Neural cell (in vitro differentiated cells): ENCODE results near the gene FBLN2. TPM values are rescaled to one million over a fixed set of nuclear protein-coding genes. Genes with fewer than 3 reads are reported as not detected.

Source experiments
- H2AFZ ChIP-seq: fragments of 200-600, 300-800 bp; sonication (generic), shearing (Covaris generic); 2 replicates; pipeline ENCODE4 v1.6.0; 2014; ENCODE audit warnings: low read depth, mild to moderate bottlenecking, antibody characterized with exemption, low read length, moderate library complexity
- H3F3A ChIP-seq: fragments of 200-600 bp; shearing (Covaris generic); 2 replicates; pipeline ENCODE4 v1.6.1; 2016; ENCODE audit warnings: mild to moderate bottlenecking, moderate library complexity, mixed read lengths, antibody characterized with exemption, low read length; ENCODE audit not compliant: insufficient read depth, poor library complexity, severe bottlenecking
- H3K27ac ChIP-seq: fragments of 200-600, 300-800 bp; sonication (generic), shearing (Covaris generic); 2 replicates; pipeline ENCODE4 v1.5.1; 2014; ENCODE audit warnings: mild to moderate bottlenecking, low read length, moderate library complexity
- H3K27me3 ChIP-seq: fragments of 300-800, 200-600 bp; sonication (generic), shearing (Covaris generic); 2 replicates; pipeline ENCODE4 v1.6.0; 2014; ENCODE audit warnings: mild to moderate bottlenecking, low read depth, low read length, moderate library complexity; ENCODE audit not compliant: insufficient read depth
- H3K36me3 ChIP-seq: fragments of 300-800, 200-600 bp; sonication (generic), shearing (Covaris generic); 2 replicates; pipeline ENCODE4 v1.5.1; 2014; ENCODE audit warnings: mild to moderate bottlenecking, antibody characterized with exemption, low read length, moderate library complexity; ENCODE audit not compliant: insufficient read depth
- H3K4me2 ChIP-seq: fragments of 300-800, 200-600 bp; sonication (generic), shearing (Covaris generic); 2 replicates; pipeline ENCODE4 v1.6.0; 2014; ENCODE audit warnings: mild to moderate bottlenecking, low read length
- H3K4me3 ChIP-seq: fragments of 300-800, 200-600 bp; sonication (generic), shearing (Covaris generic); 2 replicates; pipeline ENCODE4 v1.5.1; 2014; ENCODE audit warnings: mild to moderate bottlenecking, low read length, moderate library complexity
- H3K79me2 ChIP-seq: fragments of 200-600 bp; shearing (Covaris generic); replicated peaks from 2 replicates; pipeline ENCODE4 v1.6.0; 2014; ENCODE audit warnings: mild to moderate bottlenecking, low read length, moderate library complexity; ENCODE audit not compliant: insufficient read depth
- H3K9ac ChIP-seq: fragments of 300-800, 200-600 bp; sonication (generic), shearing (Covaris generic); 2 replicates; pipeline ENCODE4 v1.6.1; 2016; ENCODE audit warnings: mild to moderate bottlenecking, low read length, mixed read lengths
- H3K9me2 ChIP-seq: fragments of 200-600 bp; shearing (Covaris generic); 2 replicates; pipeline ENCODE4 v1.6.1; 2016; ENCODE audit warnings: mild to moderate bottlenecking, low read length, mixed read lengths; ENCODE audit not compliant: insufficient read depth
- H3K9me3 ChIP-seq: fragments of 200-600, 300-800 bp; sonication (generic), shearing (Covaris generic); 2 replicates; pipeline ENCODE4 v1.6.1; 2016; ENCODE audit warnings: mild to moderate bottlenecking, mixed run types, low read length, moderate library complexity, mixed read lengths
- H4K20me1 ChIP-seq: fragments of 200-600 bp; shearing (Covaris generic); 2 replicates; pipeline ENCODE4 v1.6.1; 2016; ENCODE audit warnings: mild to moderate bottlenecking, mixed run types; ENCODE audit not compliant: insufficient read depth
- CTCF ChIP-seq: fragments of 450-650 bp; IDR thresholded peaks from 2 replicates; pipeline ENCODE4 v1.5.1; 2014; ENCODE audit warnings: antibody characterized with exemption, mild to moderate bottlenecking, moderate library complexity; ENCODE audit not compliant: poor library complexity, severe bottlenecking
- EP300 ChIP-seq: fragments of 450-650 bp; conservative IDR thresholded peaks from 2 replicates; pipeline ENCODE4 v1.6.1; 2014; ENCODE audit warnings: antibody characterized with exemption, mild to moderate bottlenecking, moderate library complexity; ENCODE audit not compliant: poor library complexity, severe bottlenecking
- EZH2 ChIP-seq: fragments of 200-600, 300-800 bp; shearing (Covaris generic), sonication (generic); IDR thresholded peaks from 2 replicates; pipeline ENCODE4 v1.6.1; 2014; ENCODE audit warnings: antibody characterized with exemption, low read length, borderline replicate concordance, mild to moderate bottlenecking; ENCODE audit not compliant: insufficient read depth, poor library complexity, severe bottlenecking
- MXI1 ChIP-seq: fragments of 450-650 bp; conservative IDR thresholded peaks from 2 replicates; pipeline ENCODE4 v1.6.1; 2014; ENCODE audit warnings: antibody characterized with exemption, mild to moderate bottlenecking; ENCODE audit not compliant: poor library complexity, severe bottlenecking
- POLR2AphosphoS5 ChIP-seq: IDR thresholded peaks from 2 replicates; pipeline ENCODE4 v1.6.1; 2012
- RAD21 ChIP-seq: fragments of 450-650 bp; conservative IDR thresholded peaks from 2 replicates; pipeline ENCODE4 v1.6.1; 2014; ENCODE audit warnings: antibody characterized with exemption, mild to moderate bottlenecking, moderate library complexity
- REST ChIP-seq: IDR thresholded peaks from 2 replicates; pipeline ENCODE4 v1.6.1; 2012; ENCODE audit warnings: borderline replicate concordance
- SMC3 ChIP-seq: fragments of 450-650 bp; conservative IDR thresholded peaks from 2 replicates; pipeline ENCODE4 v1.6.1; 2014; ENCODE audit warnings: antibody characterized with exemption, mild to moderate bottlenecking, moderate library complexity; ENCODE audit not compliant: poor library complexity
- TAF1 ChIP-seq: IDR thresholded peaks from 2 replicates; pipeline ENCODE4 v1.6.1; 2012; ENCODE audit warnings: low read depth
- polyA plus RNA-seq: library from polyadenylated mRNA; depleted of rRNA; stranded (reverse); fragments of >200 nt; gene quantifications from 2 replicates; pipeline ENCODE4 v1.2.3, GENCODE V29; 2014

The FBLN2 gene
- polyA plus RNA-seq, 1 donor from 2014 or later = 0.37 TPM

GRCh38 chr3:13559764-13560525 lies 11.0 kb downstream of the FBLN2 start:
- Histone ChIP-seq H3K9me2 (no peaks in the 10 kb centered on the region), H3K36me3 (no peaks in the 10 kb centered on the region), H3K4me3 (no peak overlapping the region), H4K20me1 (no peaks in the 10 kb centered on the region), H3K9me3 (no peaks in the 10 kb centered on the region), H3K79me2 (no peaks in the 10 kb centered on the region), H3K9ac (no peak overlapping the region), H2AFZ (no peak overlapping the region), H3F3A (no peaks in the 10 kb centered on the region), H3K27me3 (no peaks in the 10 kb centered on the region), H3K4me2 (no peak overlapping the region), H3K27ac (no peak overlapping the region)
- no peak for TF ChIP-seq CTCF
- TF ChIP-seq RAD21 = no peak
- no peak for TF ChIP-seq SMC3
- TF ChIP-seq EZH2 = no peak
- TF ChIP-seq REST = no peak
- TF ChIP-seq TAF1 = no peak
- TF ChIP-seq POLR2AphosphoS5 = no peak
- no peak for TF ChIP-seq MXI1
- no peak for TF ChIP-seq EP300

GRCh38 chr3:13561376-13561775 lies 12.5 kb downstream of the FBLN2 start:
- Histone ChIP-seq H3F3A (no peaks in the 10 kb centered on the region), H2AFZ (no peak overlapping the region), H3K27ac (no peak overlapping the region), H3K27me3 (no peaks in the 10 kb centered on the region), H3K36me3 (no peaks in the 10 kb centered on the region), H4K20me1 (no peaks in the 10 kb centered on the region), H3K9me2 (no peaks in the 10 kb centered on the region), H3K79me2 (no peaks in the 10 kb centered on the region), H3K4me2 (no peak overlapping the region), H3K4me3 (no peak overlapping the region), H3K9ac (no peak overlapping the region), H3K9me3 (no peaks in the 10 kb centered on the region)
- TF ChIP-seq POLR2AphosphoS5 (no peak), EZH2 (no peak), RAD21 (no peak), MXI1 (no peak), EP300 (no peak), TAF1 (no peak)
